Skin of body (tissue), 2 donors: ENCODE results near the gene ATRAID. TPM values are rescaled to one million over a fixed set of nuclear protein-coding genes. Genes with fewer than 3 reads are reported as not detected.
A peak's percentile ranks its signal among the peaks of the same experiment; 100 is the strongest.
"Not testable (repeated sequence)": the region's sequence is repeated elsewhere in the genome, so short reads cannot be mapped to it uniquely, and the experiment has no call there.

Source experiments
- DNase-seq: peaks from one replicate; lab custom pipeline; 2025; lab: John Stamatoyannopoulos, UW
- total RNA-seq: library from RNA; depleted of rRNA; stranded (reverse); fragments of >200 nt; gene quantifications from one replicate; pipeline ENCODE4 v1.2.3, GENCODE V29; 2014

ATRAID gene
- total RNA-seq, 1 donor from 2014 or later: 93.8 TPM

- DNase-seq: peak; percentile 69
Measured at GRCh38 chr2:27191070-27191829, 20.6 kb upstream of the ATRAID start.

GRCh38 chr2:27194538-27195354 is 17.1 kb upstream of the ATRAID start:
- no peak for DNase-seq

- not testable (repeated sequence) for DNase-seq
Measured at GRCh38 chr2:27195799-27196198, 16.0 kb upstream of the ATRAID start.

- DNase-seq: not testable (repeated sequence)
Measured at GRCh38 chr2:27198068-27198467, 13.8 kb upstream of the ATRAID start.

DNA sequence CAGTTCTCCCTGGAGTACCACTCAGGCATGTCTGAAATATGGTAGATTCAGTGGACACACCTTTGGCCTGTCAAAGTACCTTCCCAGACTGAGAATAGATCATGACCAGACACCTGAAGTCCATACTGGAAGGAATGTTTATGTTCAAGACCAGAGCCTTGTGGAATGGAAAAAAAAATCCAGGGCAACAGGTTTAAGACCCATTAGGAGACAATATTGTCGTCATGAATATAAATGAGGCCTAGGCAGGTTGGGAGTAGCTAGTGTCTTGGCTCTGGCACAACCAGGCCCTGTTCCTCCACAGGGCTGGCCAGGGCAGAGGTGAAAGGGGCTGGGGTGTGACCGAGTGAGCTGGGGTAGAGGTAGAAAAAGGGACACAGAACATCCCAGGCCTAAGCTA is 13.2 kb upstream of the ATRAID start:
- no peak for DNase-seq

- no peak for DNase-seq
Measured at GRCh38 chr2:27199241-27199640, 12.6 kb upstream of the ATRAID start.

DNA sequence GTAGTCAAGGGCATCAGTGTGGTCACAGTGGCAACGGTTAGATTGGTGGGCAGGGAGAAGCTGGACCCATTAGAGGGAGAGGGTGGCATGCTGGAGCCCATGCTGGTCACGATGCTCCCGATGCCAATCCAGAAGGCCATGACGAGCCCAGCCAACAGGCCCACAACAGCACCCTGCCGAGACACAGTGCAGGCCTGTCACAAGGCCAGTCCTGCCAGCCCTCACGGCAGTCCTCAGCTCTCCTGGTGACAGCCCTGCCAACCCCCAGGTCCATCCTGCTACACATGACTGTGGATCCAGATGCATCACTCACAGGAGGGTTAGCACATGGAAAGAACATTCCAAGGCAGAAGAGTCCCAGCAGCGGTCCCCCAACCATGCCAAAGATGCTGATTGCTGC is 10.2 kb upstream of the ATRAID start:
- no peak for DNase-seq

DNA sequence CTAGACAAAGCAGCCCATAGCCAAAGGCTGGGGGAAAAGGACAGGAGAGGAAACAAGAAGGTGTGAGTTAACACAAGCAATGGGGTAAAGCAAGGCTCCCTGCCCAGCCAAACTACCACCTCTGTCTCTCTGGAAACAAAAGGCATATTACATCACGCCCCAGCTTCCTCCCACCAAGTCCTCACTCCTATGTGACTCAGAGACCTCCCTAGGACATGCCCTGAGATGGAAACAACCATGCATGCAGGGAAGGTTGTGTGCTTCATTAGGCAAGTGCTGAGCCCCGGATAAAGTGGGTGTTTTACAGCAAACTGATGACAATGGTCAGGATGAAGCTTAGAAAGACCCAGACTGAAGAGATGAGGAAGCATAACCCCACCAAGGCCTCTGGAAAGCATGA is 9.0 kb upstream of the ATRAID start:
- no peak for DNase-seq

DNA sequence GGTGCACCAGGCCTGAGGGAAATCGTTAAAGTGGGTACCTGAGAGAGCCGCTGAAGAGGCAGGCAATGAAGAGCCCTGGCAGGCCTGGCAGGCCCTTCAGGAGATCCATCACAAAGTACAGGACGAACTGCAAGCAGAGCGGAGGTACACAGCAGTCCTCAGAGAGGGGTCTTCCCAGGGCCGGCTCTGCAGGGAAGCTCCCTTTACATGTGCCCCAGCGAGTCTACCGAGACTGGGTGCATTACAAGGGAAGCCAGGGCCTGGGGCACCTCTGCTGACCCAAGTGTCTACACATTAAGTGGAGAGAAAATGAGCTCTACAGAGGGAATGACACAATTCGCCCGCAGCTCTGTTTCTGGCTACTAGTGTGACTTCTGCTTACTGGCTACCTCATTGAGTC is 8.1 kb upstream of the ATRAID start:
- DNase-seq: no peak

DNA sequence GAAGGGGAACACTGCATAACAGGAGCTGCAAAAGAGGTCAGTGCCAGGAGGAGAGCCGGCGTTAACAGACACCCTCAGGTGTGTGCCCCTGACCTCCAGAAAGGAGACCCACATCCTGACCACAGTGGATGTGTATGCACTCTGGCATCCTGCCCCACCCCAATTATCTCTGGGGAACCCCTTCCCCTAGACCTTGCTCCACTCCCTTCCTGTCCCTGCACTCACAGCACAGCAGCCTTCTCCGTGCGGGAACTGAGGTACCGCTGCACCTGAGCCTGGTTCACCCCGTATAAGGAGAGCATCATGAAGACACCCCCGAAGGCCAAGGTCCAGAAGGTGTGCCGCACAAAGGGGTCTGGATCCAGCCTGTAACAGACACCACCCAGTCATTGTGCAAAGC is 7.3 kb upstream of the ATRAID start:
- no peak for DNase-seq

GRCh38 chr2:27205206-27205605 is 6.6 kb upstream of the ATRAID start:
- no peak for DNase-seq

DNA sequence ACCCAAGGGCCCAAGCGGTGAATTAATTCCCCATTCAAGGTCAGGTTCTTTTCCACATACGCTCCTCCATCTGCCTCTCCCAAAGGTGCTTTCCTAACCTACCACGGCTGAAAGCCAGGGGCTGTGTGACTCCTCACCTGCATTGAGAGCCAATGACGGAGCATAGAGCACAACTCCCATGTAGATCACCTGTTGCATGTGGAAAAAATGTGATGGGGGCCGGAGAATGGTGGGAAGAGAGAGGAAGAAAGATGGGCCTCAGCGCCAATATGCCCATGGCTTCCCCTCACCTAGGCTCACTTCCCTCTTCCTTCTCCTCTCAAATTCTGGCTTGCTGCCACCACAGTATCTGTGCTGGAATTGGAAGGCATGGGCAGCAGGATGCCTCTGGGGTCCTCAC is 5.5 kb upstream of the ATRAID start:
- DNase-seq: no peak

- DNase-seq: no peak
Measured at GRCh38 chr2:27208486-27209050, 3.3 kb upstream of the ATRAID start.

DNA sequence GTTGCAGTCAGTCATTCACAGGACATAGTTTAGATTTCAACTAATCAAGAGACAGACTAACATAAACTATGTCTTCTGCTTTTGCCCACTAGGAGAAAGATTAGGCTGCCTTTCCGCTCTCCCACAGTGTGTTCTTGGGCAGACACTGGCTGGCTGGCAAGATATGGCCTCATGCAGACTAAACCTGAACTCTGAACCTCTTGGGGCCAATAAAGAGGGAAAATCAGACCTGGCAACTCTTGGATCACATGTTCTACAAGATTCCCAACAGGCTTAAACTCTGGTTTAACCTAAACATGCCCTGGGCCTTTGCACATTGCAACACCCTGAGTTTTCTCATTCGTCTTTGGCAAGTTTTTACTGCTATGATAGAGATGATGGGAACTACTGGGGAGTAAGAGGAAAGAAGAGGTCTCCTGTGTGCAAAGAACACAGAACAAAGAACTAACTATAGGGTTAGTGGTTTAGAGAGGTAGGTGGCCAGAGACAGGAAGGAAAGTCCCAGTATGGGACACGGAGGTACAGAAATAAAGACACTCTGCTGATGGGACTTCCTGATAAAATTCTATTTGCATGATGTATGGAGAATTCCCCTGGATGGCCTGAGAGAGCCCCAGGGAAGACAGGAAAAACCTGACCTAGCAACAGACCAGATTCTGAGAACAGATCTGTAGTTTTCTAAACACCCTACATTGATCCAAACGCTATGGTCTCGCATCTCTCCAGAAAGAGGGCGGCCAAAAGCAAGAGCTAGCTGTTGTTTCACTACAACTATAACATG is 2.0 kb upstream of the ATRAID start:
- DNase-seq: no peak

GRCh38 chr2:27211241-27211942 is 449 bp upstream of the ATRAID start:
- DNase-seq: no peak

DNA sequence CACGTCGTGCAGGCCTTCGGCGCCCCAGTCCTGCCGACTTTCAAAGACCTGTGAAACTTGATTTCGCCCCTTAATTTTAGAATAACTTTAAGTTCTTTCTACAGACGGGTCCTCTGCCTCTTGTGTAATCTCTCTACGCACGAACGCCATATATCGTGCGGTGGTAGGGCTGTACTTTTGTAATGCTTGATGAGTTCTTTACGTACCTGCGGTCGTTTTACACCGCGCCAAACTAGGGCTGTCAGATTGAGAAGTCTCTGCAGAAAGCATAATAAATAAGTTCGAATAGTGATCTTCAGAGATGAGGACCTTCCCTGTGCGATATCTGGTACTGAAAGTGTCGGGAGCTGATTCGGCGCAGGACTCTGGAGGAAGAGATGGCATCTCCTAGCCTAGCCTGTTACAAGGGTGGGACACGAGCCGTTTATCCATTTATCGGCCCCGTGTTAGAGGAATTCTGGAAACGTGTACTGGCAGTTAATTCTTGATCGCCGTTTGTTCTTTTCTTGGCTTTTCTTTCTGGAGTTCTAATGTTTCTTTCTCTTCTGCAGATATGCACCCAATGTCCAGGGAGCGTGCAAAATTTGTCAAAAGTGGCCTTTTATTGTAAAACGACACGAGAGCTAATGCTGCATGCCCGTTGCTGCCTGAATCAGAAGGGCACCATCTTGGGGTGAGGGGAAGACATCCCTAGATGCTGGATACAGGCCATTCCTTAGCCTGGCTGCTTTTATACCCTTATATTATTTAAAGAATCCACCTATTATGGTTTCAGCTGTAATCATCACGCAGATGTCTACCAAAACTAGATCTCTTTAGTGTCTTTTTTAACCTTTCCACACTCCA is 1.0 kb downstream of the ATRAID start:
- peak; percentile 37 for DNase-seq

DNA sequence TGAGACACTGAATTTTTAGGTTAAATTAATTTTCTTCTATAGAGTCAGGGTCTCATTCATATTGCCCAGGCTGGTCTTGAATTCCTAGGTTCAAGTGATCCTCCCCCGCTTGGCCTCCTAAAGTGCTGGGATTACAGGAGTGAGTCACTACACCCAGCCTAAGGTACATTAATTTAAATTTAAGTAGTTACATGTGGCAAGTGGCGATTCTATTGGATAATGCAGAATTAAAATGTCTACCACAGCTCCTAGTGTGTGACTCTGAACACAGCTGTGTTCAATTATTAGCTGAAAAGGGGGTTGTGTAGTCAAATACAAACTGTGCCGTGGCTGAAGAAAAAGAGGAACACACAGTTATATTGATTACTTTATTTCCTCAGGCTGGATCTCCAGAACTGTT is 3.1 kb downstream of the ATRAID start:
- DNase-seq: no peak

- no peak for DNase-seq
Measured at GRCh38 chr2:27216416-27217137, 4.7 kb downstream of the ATRAID start.
